Ovary (tissue), 9 donors: ENCODE data around the gene AIFM3. TPM values are rescaled to one million over a fixed set of nuclear protein-coding genes. Genes with fewer than 3 reads are reported as not detected.

Experiments
- DNase-seq, 5 donors: peaks; one replicate each; pipeline ENCODE4 v3.0.0-alpha.2; 2019 to 2020
- H3K27ac ChIP-seq, 2 donors: fragments of 200-600 bp; one replicate each; pipeline versions ENCODE4 v1.5.1 to v1.8.0; 2019 to 2022
- H3K27me3 ChIP-seq: fragments of 200-600 bp; one replicate; pipeline ENCODE4 v1.8.0; 2022
- H3K36me3 ChIP-seq: fragments of 200-600 bp; sonication (generic); one replicate; pipeline ENCODE4 v1.5.1; 2019
- H3K4me1 ChIP-seq: one replicate; pipeline ENCODE4 v1.8.1; 2013; ENCODE audit warnings: mild to moderate bottlenecking, moderate library complexity; ENCODE audit not compliant: insufficient read depth
- H3K4me3 ChIP-seq: fragments of 200-600 bp; sonication (generic); one replicate; pipeline ENCODE4 v1.5.1; 2017
- H3K9me3 ChIP-seq, 2 donors: fragments of 200-600 bp in 1 of 2; sonication (generic) in 1 of 2; one replicate each; pipeline versions ENCODE4 v1.5.1 to v1.8.1; 2013 to 2019; ENCODE audit warnings: mild to moderate bottlenecking in 1 of 2, moderate library complexity in 1 of 2
- EP300 ChIP-seq: sonication (generic); formaldehyde crosslinking; IDR thresholded peaks from one replicate; pipeline ENCODE4 v1.6.1; 2017; ENCODE audit warnings: antibody characterized with exemption
- POLR2A ChIP-seq: fragments of 450-650 bp; IDR thresholded peaks from one replicate; pipeline ENCODE4 v1.6.1; 2017; ENCODE audit warnings: antibody characterized with exemption, mild to moderate bottlenecking, moderate library complexity
- WGBS, 3 donors: extraction: QIAGEN DNeasy Blood & Tissue Kit in 1 of 3; methylation state at CpG; one replicate each; pipeline versions ENCODE4 v1.1.5 to v1.1.7; 2013 to 2017; 5-methylcytosine and 5-hydroxymethylcytosine counted together
- intact Hi-C, 4 donors: fragments of 100-400 bp; cut with DNase I; formaldehyde crosslinking; loops; one replicate each; pipeline versions ENCODE4 v1.11.0 to v1.15.1; 2022 to 2023
- polyA plus RNA-seq, 2 donors: library from polyadenylated mRNA; stranded (reverse); fragments of 200-250 nt in 1 of 2; fragments of 350-450 nt in 1 of 2; fragmentation: Illumina TruSeq in 1 of 2; extraction: RNeasy Lipid Tissue Mini Kit (QIAGEN cat#74804) in 1 of 2; gene quantifications; one replicate each; pipeline ENCODE4 v1.2.3, GENCODE V29; 2013 to 2014
- total RNA-seq, 7 donors: library from RNA; depleted of rRNA in 2 of 7; stranded (reverse); fragments of >200 nt in 2 of 7; fragmentation: NEBNext Ultra II Directional in 3 of 7; extraction: Animal tissue kit (Norgen Biotek cat#: 25700) in 3 of 7; gene quantifications; one replicate each; pipeline versions ENCODE4 v1.1.0 to v1.2.4, GENCODE V29; 2016 to 2023
- TF ChIP-seq, protein P1 (sequence below), 3 donors: fragments of 450-650 bp in 2 of 3; fragments of 200-600 bp in 1 of 3; IDR thresholded peaks; one replicate each; pipeline versions ENCODE4 v1.5.1 to v1.8.0; 2016 to 2022; ENCODE audit warnings: antibody characterized with exemption in 3 of 3, mild to moderate bottlenecking in 1 of 3
- donor health status: DM: no; HTN: no; CAD: no; lungs with moderate emphysema.
- donor health status: DM: no; HTN: no; CAD: no.
- donor health status: Bipolar disorder and iron deficiency.
- donor health status: DM: yes; HTN: yes; CAD: no.
- donor health status: DM: no; HTN: no; CAD: no.
- donor health status: DM: yes; HTN: yes; CAD: no.

The AIFM3 gene
- total and polyA plus RNA-seq, 9 donors, result 0.43 to 2.7 (median 1.1) TPM; not detected in 1

DNA sequence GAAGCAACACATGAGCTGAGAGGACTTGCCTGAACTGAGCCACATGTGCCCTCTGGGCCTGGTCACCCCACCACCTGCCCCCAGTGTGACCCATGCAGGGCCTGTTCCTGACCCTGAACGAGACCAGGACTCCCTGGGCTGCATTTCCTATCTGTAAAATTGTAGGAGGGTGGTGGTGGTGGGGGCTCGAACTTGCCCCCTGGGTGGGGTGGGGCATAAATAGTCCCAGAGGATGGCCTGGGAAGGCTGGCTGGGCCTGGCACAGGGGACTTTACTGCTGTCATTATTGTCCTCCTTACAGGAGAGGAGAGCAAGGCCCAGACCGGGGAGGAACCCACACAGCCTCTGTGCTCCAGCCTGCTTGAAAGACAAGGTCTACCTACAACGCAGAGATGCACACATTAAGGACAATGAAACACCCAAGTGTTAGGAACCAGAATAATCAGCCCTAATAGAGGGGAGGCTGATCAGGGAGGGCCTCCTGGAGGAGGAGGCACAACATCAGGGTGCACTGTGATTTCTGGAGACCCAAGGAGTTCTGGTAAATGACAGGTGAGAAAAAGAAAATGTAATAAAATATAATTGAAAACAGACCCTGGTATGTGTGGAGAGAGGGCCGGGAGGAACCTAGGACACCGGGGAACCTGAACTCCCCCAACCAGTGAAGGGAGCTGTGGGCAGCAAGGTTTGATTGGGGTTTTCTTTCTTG is 2.8 kb upstream of the AIFM3 start:
- intact Hi-C loops, result no loop called here
- Histone ChIP-seq H3K36me3 (no peaks in the 10 kb centered on the region), H3K9me3 (no peaks in the 10 kb centered on the region), H3K4me1 (no peaks in the 10 kb centered on the region), H3K4me3 (no peak overlapping the region), H3K27me3 (no peaks in the 10 kb centered on the region), H3K27ac (no peak overlapping the region)
- WGBS, 3 donors, result 41 to 50% (median 48%) methylated on average over 6 of the region's 6 CpGs
- no peak for DNase-seq
- TF ChIP-seq POLR2A (no peak), EP300 (no peak)
- TF ChIP-seq, protein P1, sequence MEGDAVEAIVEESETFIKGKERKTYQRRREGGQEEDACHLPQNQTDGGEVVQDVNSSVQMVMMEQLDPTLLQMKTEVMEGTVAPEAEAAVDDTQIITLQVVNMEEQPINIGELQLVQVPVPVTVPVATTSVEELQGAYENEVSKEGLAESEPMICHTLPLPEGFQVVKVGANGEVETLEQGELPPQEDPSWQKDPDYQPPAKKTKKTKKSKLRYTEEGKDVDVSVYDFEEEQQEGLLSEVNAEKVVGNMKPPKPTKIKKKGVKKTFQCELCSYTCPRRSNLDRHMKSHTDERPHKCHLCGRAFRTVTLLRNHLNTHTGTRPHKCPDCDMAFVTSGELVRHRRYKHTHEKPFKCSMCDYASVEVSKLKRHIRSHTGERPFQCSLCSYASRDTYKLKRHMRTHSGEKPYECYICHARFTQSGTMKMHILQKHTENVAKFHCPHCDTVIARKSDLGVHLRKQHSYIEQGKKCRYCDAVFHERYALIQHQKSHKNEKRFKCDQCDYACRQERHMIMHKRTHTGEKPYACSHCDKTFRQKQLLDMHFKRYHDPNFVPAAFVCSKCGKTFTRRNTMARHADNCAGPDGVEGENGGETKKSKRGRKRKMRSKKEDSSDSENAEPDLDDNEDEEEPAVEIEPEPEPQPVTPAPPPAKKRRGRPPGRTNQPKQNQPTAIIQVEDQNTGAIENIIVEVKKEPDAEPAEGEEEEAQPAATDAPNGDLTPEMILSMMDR (IDR thresholded peaks at IDR 0.05), result no peak

DNA sequence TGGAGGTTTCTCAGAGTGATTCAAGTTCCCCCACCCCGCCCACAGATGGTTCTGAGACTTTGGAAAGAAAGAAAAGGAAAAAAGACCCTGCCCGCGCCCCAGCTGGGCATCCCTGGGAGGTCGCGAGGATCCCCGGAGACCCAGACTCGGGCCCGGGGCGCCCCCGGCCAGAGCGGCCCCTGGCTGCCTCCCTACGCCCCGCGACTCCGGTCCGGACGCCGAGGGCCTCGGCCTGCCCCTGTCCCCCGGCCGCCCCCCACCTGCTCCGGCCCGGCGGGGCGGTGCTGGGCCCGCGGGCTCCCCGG is 2.3 kb upstream of the AIFM3 start:
- intact Hi-C loops, result no loop called here
- WGBS, 3 donors, result 1 to 4% (median 2%) methylated on average over 11 to 28 of the region's 28 CpGs
- H3K27ac ChIP-seq, result no peak overlapping the region
- DNase-seq, result no peak
- TF ChIP-seq, protein P1 (IDR thresholded peaks at IDR 0.05), result no peak
- TF ChIP-seq POLR2A (no peak), EP300 (no peak)
- no peaks in the 10 kb centered on the region for H3K4me1 ChIP-seq
- H3K4me3 ChIP-seq, result no peak overlapping the region
- no peaks in the 10 kb centered on the region for H3K36me3 ChIP-seq
- no peaks in the 10 kb centered on the region for H3K27me3 ChIP-seq
- H3K9me3 ChIP-seq, result no peaks in the 10 kb centered on the region

DNA sequence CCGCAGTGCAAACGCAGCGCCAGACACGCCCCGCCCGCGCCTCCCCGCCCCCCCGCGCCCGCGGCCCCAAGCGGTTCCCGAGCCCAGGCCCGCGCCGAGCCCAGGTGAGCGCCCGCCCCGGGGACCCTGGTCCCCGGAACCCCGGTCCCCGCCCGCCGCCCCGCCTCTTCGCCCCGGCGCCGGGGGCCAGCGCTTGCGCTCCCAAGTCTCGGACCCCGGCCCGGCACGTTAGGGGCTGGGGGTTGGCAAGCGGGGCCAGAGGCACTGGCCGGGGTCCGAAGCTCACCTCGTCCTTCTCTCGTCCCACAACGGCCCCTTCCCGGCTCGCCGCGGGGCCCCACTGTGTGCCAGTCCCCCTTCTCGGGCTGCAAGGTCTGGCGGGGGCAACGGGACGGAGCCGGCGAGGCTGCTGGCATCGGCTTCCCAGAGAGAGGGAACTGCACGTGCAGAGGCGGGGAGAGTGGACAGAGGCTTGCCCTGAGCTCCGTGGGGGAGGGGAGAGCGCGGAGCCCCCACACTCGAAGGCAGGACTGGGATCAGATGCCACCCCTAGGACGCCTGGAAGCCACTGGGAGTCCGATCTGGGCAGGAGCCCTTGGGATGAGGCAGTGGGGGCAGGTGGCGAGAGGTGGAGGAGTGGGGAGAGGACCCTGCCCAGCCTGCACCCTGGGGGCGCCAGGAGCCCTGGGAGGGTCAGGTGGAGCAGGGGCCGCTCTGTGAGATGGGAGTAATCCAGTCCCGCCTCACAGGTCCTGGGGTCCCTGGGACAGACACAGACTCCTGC is 1.8 kb upstream of the AIFM3 start:
- intact Hi-C loops, result no loop called here
- H3K9me3 ChIP-seq, result no peaks in the 10 kb centered on the region
- DNase-seq, result no peak
- no peaks in the 10 kb centered on the region for H3K4me1 ChIP-seq
- H3K27me3 ChIP-seq, result no peaks in the 10 kb centered on the region
- H3K27ac ChIP-seq, result no peak overlapping the region
- peak overlapping the region; percentile 23 for H3K4me3 ChIP-seq
- TF ChIP-seq, protein P1 (IDR thresholded peaks at IDR 0.05), result no peak
- no peak for TF ChIP-seq EP300
- TF ChIP-seq POLR2A, result no peak
- 8 to 23% (median 17%) methylated on average over 19 to 63 of the region's 65 CpGs for WGBS, 3 donors
- no peaks in the 10 kb centered on the region for H3K36me3 ChIP-seq

DNA sequence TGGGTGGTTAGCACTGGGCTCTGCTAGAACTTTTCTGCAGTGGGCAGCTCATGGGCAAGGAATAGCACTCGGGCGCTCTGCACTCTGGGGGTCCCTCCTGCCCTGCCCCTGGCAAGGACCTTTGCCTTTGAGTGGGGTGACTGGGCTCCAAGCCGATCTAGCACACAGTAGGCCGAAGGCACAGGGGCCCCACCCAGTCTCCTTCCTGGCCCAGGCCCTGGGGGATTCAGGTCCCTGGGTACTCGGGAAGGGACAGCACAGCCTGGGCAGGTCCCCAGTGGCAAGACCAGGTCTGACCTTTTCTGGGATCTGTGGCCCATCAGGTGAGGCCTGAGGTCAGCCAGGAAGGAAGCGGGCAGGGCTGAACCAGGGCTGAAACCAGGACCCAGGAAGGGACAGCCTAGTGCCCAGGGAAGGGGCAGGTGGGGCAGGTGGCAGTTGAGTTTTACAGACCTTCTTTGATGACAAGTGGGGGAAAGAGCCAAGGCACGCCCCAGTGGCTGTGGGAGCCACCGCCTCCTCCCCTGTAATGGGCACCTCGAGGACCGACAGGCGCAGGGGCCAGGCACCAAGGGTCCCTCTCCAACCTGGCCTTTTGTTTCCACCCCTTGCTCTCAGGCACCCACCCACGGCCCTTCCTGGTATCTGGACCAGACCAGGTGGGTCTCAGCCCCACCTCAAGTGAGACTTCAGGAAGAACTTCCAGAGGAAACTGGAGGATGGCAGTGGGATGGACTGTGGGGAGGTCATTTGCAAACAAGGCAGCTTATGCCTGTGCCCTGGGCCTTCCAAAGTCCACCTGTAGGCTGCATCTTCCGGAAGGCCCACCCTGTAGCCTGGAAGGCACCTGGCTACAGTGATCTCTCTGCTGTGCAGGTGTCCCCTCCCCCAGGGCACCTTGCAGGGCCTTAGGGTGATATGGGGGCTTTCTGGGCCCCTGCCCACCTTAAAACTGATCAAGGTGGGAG is 883 bp upstream of the AIFM3 start:
- H3K9me3 ChIP-seq, result no peaks in the 10 kb centered on the region
- TF ChIP-seq EP300 (no peak), POLR2A (no peak)
- TF ChIP-seq, protein P1 (IDR thresholded peaks at IDR 0.05), result no peak
- no peaks in the 10 kb centered on the region for H3K4me1 ChIP-seq
- DNase-seq, result no peak
- no peak overlapping the region for H3K4me3 ChIP-seq
- intact Hi-C loops, result no loop called here
- no peaks in the 10 kb centered on the region for H3K27me3 ChIP-seq
- 86 to 94% (median 89%) methylated on average over 13 of the region's 13 CpGs for WGBS, 3 donors
- no peaks in the 10 kb centered on the region for H3K36me3 ChIP-seq
- no peak overlapping the region for H3K27ac ChIP-seq
